ENCODE data around the gene NTRK2.

Gene NTRK2

GRCh38 chr9:84736081-84736480 lies 66.6 kb downstream of the NTRK2 start:
- no peak for DNase-seq (ENCODE audit: low spot score)

GRCh38 chr9:84736536-84736935 lies 67.0 kb downstream of the NTRK2 start:
- no peak for DNase-seq (ENCODE audit: low spot score)

- no peak for DNase-seq (ENCODE audit: low spot score)
These were observed 68.8 kb downstream of the NTRK2 start for GRCh38 chr9:84738353-84738752.

- DNase-seq (ENCODE audit: low spot score): no peak
These were observed 72.7 kb downstream of the NTRK2 start for GRCh38 chr9:84742261-84742660.

- DNase-seq (ENCODE audit: low spot score): no peak
These were observed 74.7 kb downstream of the NTRK2 start for GRCh38 chr9:84744195-84744594.

- DNase-seq (ENCODE audit: low spot score): no peak
These were observed 75.2 kb downstream of the NTRK2 start for GRCh38 chr9:84744726-84745125.

- no peak for DNase-seq (ENCODE audit: low spot score)
These were observed 78.6 kb downstream of the NTRK2 start for GRCh38 chr9:84748112-84748511.

- DNase-seq (ENCODE audit: low spot score): no peak
These were observed 80.8 kb downstream of the NTRK2 start for GRCh38 chr9:84750152-84750865.

GRCh38 chr9:84751921-84752320 lies 82.4 kb downstream of the NTRK2 start:
- no peak for DNase-seq (ENCODE audit: low spot score)

- no peak for DNase-seq (ENCODE audit: low spot score)
These were observed 84.9 kb downstream of the NTRK2 start for GRCh38 chr9:84754461-84754860.

- DNase-seq (ENCODE audit: low spot score): no peak
These were observed 85.4 kb downstream of the NTRK2 start for GRCh38 chr9:84754881-84755280.

GRCh38 chr9:84755380-84755779 lies 85.9 kb downstream of the NTRK2 start:
- DNase-seq (ENCODE audit: low spot score): no peak

GRCh38 chr9:84756171-84756570 lies 86.6 kb downstream of the NTRK2 start:
- no peak for DNase-seq (ENCODE audit: low spot score)

GRCh38 chr9:84756731-84757130 lies 87.2 kb downstream of the NTRK2 start:
- no peak for DNase-seq (ENCODE audit: low spot score)

GRCh38 chr9:84758817-84759216 lies 89.3 kb downstream of the NTRK2 start:
- DNase-seq (ENCODE audit: low spot score): no peak

- no peak for DNase-seq (ENCODE audit: low spot score)
These were observed 89.8 kb downstream of the NTRK2 start for GRCh38 chr9:84759300-84759750.

- DNase-seq (ENCODE audit: low spot score): no peak
These were observed 90.3 kb downstream of the NTRK2 start for GRCh38 chr9:84759804-84760203.

GRCh38 chr9:84761137-84761808 lies 91.7 kb downstream of the NTRK2 start:
- no peak for DNase-seq (ENCODE audit: low spot score)

GRCh38 chr9:84772511-84772910 lies 103.0 kb downstream of the NTRK2 start:
- no peak for DNase-seq (ENCODE audit: low spot score)

GRCh38 chr9:84773022-84773421 lies 103.5 kb downstream of the NTRK2 start:
- DNase-seq (ENCODE audit: low spot score): peak; percentile 18

GRCh38 chr9:84775056-84775643 lies 105.6 kb downstream of the NTRK2 start:
- no peak for DNase-seq (ENCODE audit: low spot score)

GRCh38 chr9:84778570-84778969 lies 109.0 kb downstream of the NTRK2 start:
- DNase-seq (ENCODE audit: low spot score): no peak

GRCh38 chr9:84779883-84780282 lies 110.4 kb downstream of the NTRK2 start:
- DNase-seq (ENCODE audit: low spot score): no peak

All from kidney capillary endothelial cell (primary cell).